RWPE2 (cell line): ENCODE measurements around the gene HILPDA.
A peak's percentile ranks its signal among the peaks of the same experiment; 100 is the strongest.
"Not testable (repeated sequence)": the region's sequence is repeated elsewhere in the genome, so short reads cannot be mapped to it uniquely, and the experiment has no call there.

Experiments used
- ATAC-seq: fragments of 200-7000 bp; cut with Tn5 transposase; 3 replicates; pipeline ENCODE4 v1.9.1; 2021; ENCODE audit warnings: low read depth
- DNase-seq: peaks from one replicate; pipeline ENCODE4 v3.0.0-alpha.2; 2020; ENCODE audit warnings: low spot score
- H3K27ac ChIP-seq: fragments of 450-650 bp; 2 replicates; pipeline ENCODE4 v1.5.1; 2017; ENCODE audit warnings: mild to moderate bottlenecking; ENCODE audit not compliant: poor library complexity, severe bottlenecking
- H3K27me3 ChIP-seq: fragments of 250-450 bp; sonication (Bioruptor Pico); 2 replicates; pipeline ENCODE4 v1.5.1; 2021; ENCODE audit warnings: mild to moderate bottlenecking, moderate library complexity; ENCODE audit not compliant: insufficient read depth, poor library complexity, severe bottlenecking
- H3K36me3 ChIP-seq: fragments of 250-450 bp; sonication (Bioruptor Pico); 2 replicates; pipeline ENCODE4 v1.5.1; 2020; ENCODE audit warnings: low read depth, mild to moderate bottlenecking, moderate library complexity
- H3K4me1 ChIP-seq: fragments of 250-450 bp; sonication (Bioruptor Pico); 2 replicates; pipeline ENCODE4 v1.5.1; 2021; ENCODE audit warnings: mild to moderate bottlenecking, moderate library complexity; ENCODE audit not compliant: insufficient read depth, poor library complexity, severe bottlenecking
- H3K4me3 ChIP-seq: fragments of 250-450 bp; sonication (Bioruptor Pico); 2 replicates; pipeline ENCODE4 v1.5.1; 2021; ENCODE audit warnings: mild to moderate bottlenecking, moderate library complexity; ENCODE audit not compliant: severe bottlenecking
- H3K9me3 ChIP-seq: fragments of 250-450 bp; sonication (Bioruptor Pico); 2 replicates; pipeline ENCODE4 v1.5.1; 2021; ENCODE audit warnings: mild to moderate bottlenecking, moderate library complexity; ENCODE audit not compliant: severe bottlenecking
- CTCF ChIP-seq: fragments of 450-650 bp; IDR thresholded peaks from one replicate; pipeline ENCODE4 v1.5.1; 2017; ENCODE audit warnings: mild to moderate bottlenecking, moderate library complexity; ENCODE audit not compliant: poor library complexity, severe bottlenecking

HILPDA gene

GRCh38 chr7:128453836-128454804, 1.6 kb upstream of the HILPDA start:
- Histone ChIP-seq H3K4me1 (no peaks in the 10 kb centered on the region), H3K36me3 (peaks cover 14% of the 10 kb centered on the region), H3K4me3 (no peak overlapping the region), H3K27me3 (no peaks in the 10 kb centered on the region), H3K27ac (no peak overlapping the region), H3K9me3 (no peaks in the 10 kb centered on the region)
- ATAC-seq (no peak), DNase-seq (no peak)
- no peak for TF ChIP-seq CTCF

GRCh38 chr7:128454808-128455542, 703 bp upstream of the HILPDA start:
- Histone ChIP-seq H3K27me3 (no peaks in the 10 kb centered on the region), H3K4me1 (no peaks in the 10 kb centered on the region), H3K36me3 (peaks cover 14% of the 10 kb centered on the region), H3K4me3 (peak overlapping the region; percentile 64), H3K27ac (peak overlapping the region; percentile 53), H3K9me3 (no peaks in the 10 kb centered on the region)
- ATAC-seq (no peak; the same call in 2 of the 3 replicates), DNase-seq (no peak)
- no peak for TF ChIP-seq CTCF

- ATAC-seq (peak; percentile 44; the same call in 2 of the 3 replicates), DNase-seq (no peak)
- Histone ChIP-seq H3K4me3 (peak overlapping the region; percentile 64), H3K9me3 (no peaks in the 10 kb centered on the region), H3K4me1 (no peaks in the 10 kb centered on the region), H3K27me3 (no peaks in the 10 kb centered on the region), H3K27ac (peak overlapping the region; percentile 53), H3K36me3 (peaks cover 14% of the 10 kb centered on the region)
- no peak for TF ChIP-seq CTCF
Measured at GRCh38 chr7:128456255-128456725, 612 bp downstream of the HILPDA start.

- H3K27me3 ChIP-seq, ATAC-seq, H3K4me1 ChIP-seq, H3K9me3 ChIP-seq, H3K27ac ChIP-seq, DNase-seq: not testable (repeated sequence)
- Histone ChIP-seq H3K36me3 (peaks cover 14% of the 10 kb centered on the region), H3K4me3 (peak overlapping the region; percentile 64)
Measured at GRCh38 chr7:128457385-128457784, 1.7 kb downstream of the HILPDA start.

- Histone ChIP-seq H3K9me3 (no peaks in the 10 kb centered on the region), H3K4me1 (no peaks in the 10 kb centered on the region), H3K27me3 (no peaks in the 10 kb centered on the region), H3K36me3 (peaks cover 14% of the 10 kb centered on the region), H3K27ac (peak overlapping the region; percentile 10), H3K4me3 (no peak overlapping the region)
- ATAC-seq: no peak
- DNase-seq: no peak
- TF ChIP-seq CTCF: no peak
Measured at GRCh38 chr7:128458956-128459355, 3.3 kb downstream of the HILPDA start.
